ENCODE data around the gene AP2B1. TPM values are rescaled to one million over a fixed set of nuclear protein-coding genes. Genes with fewer than 3 reads are reported as not detected.

Gene AP2B1
- total and polyA plus RNA-seq, 7 donors = 43.2 to 86.4 (median 53.1) TPM

- DNase-seq = no peak
- intact Hi-C loops (cut with DNase I) = no loop called here
- 86 to 89% methylated on average over 5 of the region's 5 CpGs for WGBS, 2 donors
- Histone ChIP-seq H3K27me3 (peaks cover 18 to 40% (median 19%) of the 10 kb centered on the region in 3 donors), H3K4me3 (no peak overlapping the region), H3K36me3 (no peaks in the 10 kb centered on the region), H3K27ac (no peak overlapping the region), H3K4me1 (peaks cover 0 to 8% (median 7%) of the 10 kb centered on the region in 4 donors), H3K9me3 (no peaks in the 10 kb centered on the region)
- TF ChIP-seq POLR2A (IDR thresholded peaks at IDR 0.05) (no peak), EP300 (IDR thresholded peaks at IDR 0.05) (no peak), CTCF (IDR thresholded peaks at IDR 0.05) (no peak), POLR2AphosphoS5 (IDR thresholded peaks at IDR 0.05) (no peak)
Observed at GRCh38 chr17:35738519-35739133, 151.5 kb downstream of the AP2B1 start.

- intact Hi-C loops (cut with DNase I) = loop anchor here (10.0 kb wide), 3 partner anchors 75 to 575 kb away; partner anchors contain the start of gene SLFN12L
- no peak for TF ChIP-seq POLR2AphosphoS5 (IDR thresholded peaks at IDR 0.05)
- no peak for TF ChIP-seq POLR2A (IDR thresholded peaks at IDR 0.05)
- Histone ChIP-seq H3K4me1 (peaks cover 0 to 8% (median 7%) of the 10 kb centered on the region in 4 donors), H3K4me3 (no peak overlapping the region), H3K9me3 (no peaks in the 10 kb centered on the region), H3K27me3 (peaks cover 21 to 56% (median 32%) of the 10 kb centered on the region in 3 donors), H3K27ac (no peak overlapping the region), H3K36me3 (no peaks in the 10 kb centered on the region)
- 89 to 91% methylated on average over 7 of the region's 7 CpGs for WGBS, 2 donors
- DNase-seq = peak; percentile 19
Observed at GRCh38 chr17:35740216-35740615, 153.1 kb downstream of the AP2B1 start.

- DNase-seq = peak; percentile 62
- 21 to 24% methylated on average over 73 of the region's 73 CpGs for WGBS, 2 donors
- intact Hi-C loops (cut with DNase I) = loop anchor here (10.0 kb wide), 3 partner anchors 76 to 576 kb away; partner anchors contain the start of gene SLFN12L
- TF ChIP-seq EP300 (IDR thresholded peaks at IDR 0.05) (no peak), POLR2AphosphoS5 (IDR thresholded peaks at IDR 0.05) (no peak), POLR2A (IDR thresholded peaks at IDR 0.05) (no peak), CTCF (IDR thresholded peaks at IDR 0.05) (no peak)
- no peaks in the 10 kb centered on the region for H3K36me3 ChIP-seq
- H3K4me3 ChIP-seq = peak overlapping the region in 1 of 4 donors; percentile 15
- H3K27me3 ChIP-seq = peaks cover 21 to 60% (median 32%) of the 10 kb centered on the region in 3 donors
- no peaks in the 10 kb centered on the region for H3K9me3 ChIP-seq
- H3K4me1 ChIP-seq = peaks cover 0 to 8% (median 7%) of the 10 kb centered on the region in 4 donors
- H3K27ac ChIP-seq = no peak overlapping the region
Observed at GRCh38 chr17:35740997-35741931, 154.1 kb downstream of the AP2B1 start.

GRCh38 chr17:35742496-35742895 lies 155.4 kb downstream of the AP2B1 start:
- Histone ChIP-seq H3K4me3 (no peak overlapping the region), H3K27me3 (peaks cover 21 to 63% (median 32%) of the 10 kb centered on the region in 3 donors), H3K9me3 (no peaks in the 10 kb centered on the region), H3K4me1 (peaks cover 0 to 8% (median 7%) of the 10 kb centered on the region in 4 donors), H3K27ac (no peak overlapping the region), H3K36me3 (no peaks in the 10 kb centered on the region)
- WGBS, 2 donors = 68 to 77% methylated on average over 7 of the region's 7 CpGs
- DNase-seq = peak; percentile 42
- intact Hi-C loops (cut with DNase I) = loop anchor here (10.0 kb wide), 3 partner anchors 78 to 578 kb away; partner anchors contain the start of gene SLFN12L
- TF ChIP-seq CTCF (IDR thresholded peaks at IDR 0.05) = no peak
- TF ChIP-seq POLR2AphosphoS5 (IDR thresholded peaks at IDR 0.05) = no peak
- TF ChIP-seq POLR2A (IDR thresholded peaks at IDR 0.05) = no peak
- TF ChIP-seq EP300 (IDR thresholded peaks at IDR 0.05) = no peak

Data from sigmoid colon (tissue), 7 donors.